Measurements from ENCODE around the gene TFIP11. TPM values are rescaled to one million over a fixed set of nuclear protein-coding genes. Genes with fewer than 3 reads are reported as not detected.

Gene TFIP11
- total and polyA plus RNA-seq, 2 donors from 2014 or later, result 26.7 to 34.2 TPM

GRCh38 chr22:26453812-26454500, 58.3 kb downstream of the TFIP11 start:
- Histone ChIP-seq H3K36me3 (ENCODE audit: control insufficient read depth in 2 of 3, insufficient read depth in 3 of 3, low read length in 3 of 3) (peaks cover 0 to 49% (median 31%) of the 10 kb centered on the region in 3 donors), H3K27me3 (ENCODE audit: control insufficient read depth, insufficient read depth, low read length) (no peaks in the 10 kb centered on the region), H3K4me3 (ENCODE audit: low read length in 3 of 3) (no peak overlapping the region), H3K4me1 (ENCODE audit: control insufficient read depth in 2 of 3, insufficient read depth in 2 of 3, low read depth in 1 of 3, low read length in 3 of 3) (no peaks in the 10 kb centered on the region), H3K9me3 (ENCODE audit: control insufficient read depth in 2 of 3, insufficient read depth in 1 of 3, low read length in 3 of 3) (no peaks in the 10 kb centered on the region), H3K27ac (ENCODE audit: low read depth in 2 of 2, low read length in 2 of 2) (no peak overlapping the region), H3K9ac (ENCODE audit: low read length in 3 of 3) (no peak overlapping the region)
- no peak for DNase-seq
- TF ChIP-seq CTCF (IDR thresholded peaks at IDR 0.05; ENCODE audit: borderline replicate concordance, extremely low read depth, insufficient read depth), result no peak
- FAIRE-seq, result no peak
- intact Hi-C loops (cut with DNase I), result no loop called here

- intact Hi-C loops (cut with DNase I), result no loop called here
- Histone ChIP-seq H3K27ac (ENCODE audit: low read depth in 2 of 2, low read length in 2 of 2) (no peak overlapping the region), H3K36me3 (ENCODE audit: control insufficient read depth in 2 of 3, insufficient read depth in 3 of 3, low read length in 3 of 3) (peaks cover 0 to 45% (median 30%) of the 10 kb centered on the region in 3 donors), H3K27me3 (ENCODE audit: control insufficient read depth, insufficient read depth, low read length) (no peaks in the 10 kb centered on the region), H3K9me3 (ENCODE audit: control insufficient read depth in 2 of 3, insufficient read depth in 1 of 3, low read length in 3 of 3) (no peaks in the 10 kb centered on the region), H3K4me1 (ENCODE audit: control insufficient read depth in 2 of 3, insufficient read depth in 2 of 3, low read depth in 1 of 3, low read length in 3 of 3) (no peaks in the 10 kb centered on the region), H3K4me3 (ENCODE audit: low read length in 3 of 3) (no peak overlapping the region), H3K9ac (ENCODE audit: low read length in 3 of 3) (no peak overlapping the region)
- DNase-seq (no peak), FAIRE-seq (no peak)
- no peak for TF ChIP-seq CTCF (IDR thresholded peaks at IDR 0.05; ENCODE audit: borderline replicate concordance, extremely low read depth, insufficient read depth)
Measured at GRCh38 chr22:26453216-26453615, 59.1 kb downstream of the TFIP11 start.

GRCh38 chr22:26452236-26453016, 59.8 kb downstream of the TFIP11 start:
- TF ChIP-seq CTCF (IDR thresholded peaks at IDR 0.05; ENCODE audit: borderline replicate concordance, extremely low read depth, insufficient read depth), result no peak

More at GRCh38 chr22:26452236-26453016, 59.8 kb downstream of the TFIP11 start:
- no peak for DNase-seq
- Histone ChIP-seq H3K9ac (ENCODE audit: low read length in 3 of 3) (no peak overlapping the region), H3K36me3 (ENCODE audit: control insufficient read depth in 2 of 3, insufficient read depth in 3 of 3, low read length in 3 of 3) (peaks cover 0 to 37% (median 24%) of the 10 kb centered on the region in 3 donors), H3K9me3 (ENCODE audit: control insufficient read depth in 2 of 3, insufficient read depth in 1 of 3, low read length in 3 of 3) (no peaks in the 10 kb centered on the region), H3K4me3 (ENCODE audit: low read length in 3 of 3) (no peak overlapping the region), H3K27me3 (ENCODE audit: control insufficient read depth, insufficient read depth, low read length) (no peaks in the 10 kb centered on the region), H3K27ac (ENCODE audit: low read depth in 2 of 2, low read length in 2 of 2) (no peak overlapping the region), H3K4me1 (ENCODE audit: control insufficient read depth in 2 of 3, insufficient read depth in 2 of 3, low read depth in 1 of 3, low read length in 3 of 3) (no peaks in the 10 kb centered on the region)
- intact Hi-C loops (cut with DNase I), result no loop called here
- FAIRE-seq, result no peak

Data from kidney (tissue), 14 donors.